ENCODE data around the gene MON1A. TPM values are rescaled to one million over a fixed set of nuclear protein-coding genes. Genes with fewer than 3 reads are reported as not detected.
"Not testable (repeated sequence)": the region's sequence is repeated elsewhere in the genome, so short reads cannot be mapped to it uniquely, and the experiment has no call there.

Gene MON1A
- total and polyA plus RNA-seq, 10 of the 15 experiments (the other 5 are each of a cell fraction or from before 2014, with no cell fraction given), result 1.3 to 10.5 (median 7.7) TPM

- Histone ChIP-seq H3K27ac (ENCODE audit: control insufficient read depth, insufficient read depth) (peak overlapping the region; percentile 52; the same call in 1 of the 2 replicates), H3K4me3 (peak overlapping the region; percentile 60; the same call in 1 of the 2 replicates), H3K4me2 (ENCODE audit: control insufficient read depth, insufficient read depth) (peak overlapping the region; percentile 51), H3K4me1 (ENCODE audit: control insufficient read depth, insufficient read depth, low read length) (peaks cover 25% of the 10 kb centered on the region)
- DNase-seq (ENCODE audit: low read depth, low spot score); H4K20me1 ChIP-seq (ENCODE audit: control insufficient read depth, insufficient read depth); H2AFZ ChIP-seq (ENCODE audit: control insufficient read depth, low read depth, low read length); H3K79me2 ChIP-seq (ENCODE audit: control insufficient read depth, insufficient read depth, low read length); ATAC-seq; intact Hi-C loops (cut with micrococcal nuclease; ENCODE audit: unreplicated experiment); H3K9me3 ChIP-seq (replicated peaks; ENCODE audit: control insufficient read depth, insufficient read depth, low read length); H3K27me3 ChIP-seq (replicated peaks in 1 of 2; ENCODE audit: control insufficient read depth in 2 of 2, insufficient read depth in 2 of 2, low read length in 1 of 2); H3K9ac ChIP-seq (ENCODE audit: control insufficient read depth, insufficient read depth, low read length); H3K36me3 ChIP-seq (ENCODE audit: control insufficient read depth in 2 of 2, insufficient read depth in 2 of 2, low read length in 1 of 2); in situ Hi-C loops (cut with MboI); FAIRE-seq: not testable (repeated sequence)
- ChIA-PET SMC1A (ENCODE audit: uncharacterized antibody, unreplicated experiment) (interaction anchor here (0.7 to 1.4 kb wide), 2 partner anchors 65 to 100 kb away, joined by 4 read pairs; no protein-coding TSS in a partner anchor), POLR2A (interaction anchor here (0.6 kb wide), 1 partner anchor 65 kb away, joined by 3 read pairs; no protein-coding TSS in a partner anchor), RAD21 (ENCODE audit: unreplicated experiment) (interaction anchor here (2.5 to 3.3 kb wide), 2 partner anchors 65 to 101 kb away, joined by 19 to 33 read pairs; partner anchors contain the start of gene INKA1), CTCF (interaction anchor here (1.2 to 8.4 kb wide), 3 partner anchors 64 to 184 kb away, joined by 4 to 70 read pairs (median 59); partner anchors contain the start of gene INKA1)
- TSS peak; percentile 94 for BruUV-seq (replicated peaks)
- WGBS (ENCODE audit: insufficient coverage, insufficient replicate concordance, low lambda C conversion rate, missing lambda C conversion rate), result 93% methylated on average over 12 of the region's 13 CpGs
Measured at GRCh38 chr3:49904448-49904847, 25.2 kb downstream of the MON1A start.

GRCh38 chr3:49903451-49904424 lies 25.9 kb downstream of the MON1A start, which contains the start of gene MST1R:
Gene MST1R, minus strand, starts transcription at chr3:49903873. Its CDS starts 264 bp downstream, at chr3:49903609.
- peaks cover 25% of the 10 kb centered on the region for H3K4me1 ChIP-seq (ENCODE audit: control insufficient read depth, insufficient read depth, low read length)
- peak within 1 kb of the TSS; percentile 60 for H3K4me3 ChIP-seq
- TF ChIP-seq RB1 (IDR thresholded peaks at IDR 0.05; ENCODE audit: borderline replicate concordance), result peak; percentile 86; the same call in 1 of the 2 replicates
- TF ChIP-seq TCF12 (IDR thresholded peaks at IDR 0.05; ENCODE audit: low read depth, low read length), result 0 out of 2 replicates have a peak, but pooled peaks have one; percentile 50
- no peak for TF ChIP-seq ZSCAN29 (IDR thresholded peaks at IDR 0.05)
- no peak for TF ChIP-seq MAX (IDR thresholded peaks at IDR 0.05; ENCODE audit: low read depth, low read length)
- TF ChIP-seq BHLHE40 (IDR thresholded peaks at IDR 0.05; ENCODE audit: borderline replicate concordance in 1 of 2, low read depth in 2 of 2, low read length in 1 of 2), result peak; percentile 9 to 54; a peak in 1 of 4 replicates
- TF ChIP-seq CEBPB (IDR thresholded peaks at IDR 0.05; ENCODE audit: borderline replicate concordance in 1 of 2, low read depth in 2 of 2, low read length in 2 of 2), result no peak
- TF ChIP-seq DPF2 (IDR thresholded peaks at IDR 0.05), result no peak
- TF ChIP-seq ESRRA (IDR thresholded peaks at IDR 0.05; ENCODE audit: low read length), result no peak
- 0 out of 2 replicates have a peak, but pooled peaks have one; percentile 29 for TF ChIP-seq ZNF687 (IDR thresholded peaks at IDR 0.05)

More at GRCh38 chr3:49903451-49904424, 25.9 kb downstream of the MON1A start, which contains the start of gene MST1R:
- ChIA-PET POLR2A (interaction anchor here (0.6 to 1.4 kb wide), 2 partner anchors 7 to 65 kb away, joined by 3 to 4 read pairs; no protein-coding TSS in a partner anchor), RAD21 (ENCODE audit: unreplicated experiment) (interaction anchor here (2.5 to 3.3 kb wide), 2 partner anchors 65 to 101 kb away, joined by 13 to 19 read pairs; partner anchors contain the start of gene INKA1), CTCF (interaction anchor here (1.2 to 8.4 kb wide), 3 partner anchors 64 to 183 kb away, joined by 4 to 70 read pairs (median 59); partner anchors contain the start of gene INKA1), SMC1A (ENCODE audit: uncharacterized antibody, unreplicated experiment) (interaction anchor here (0.7 kb wide), 1 partner anchor 64 kb away, joined by 4 read pairs; no protein-coding TSS in a partner anchor)
- FAIRE-seq (no peak), ATAC-seq (peak; percentile 94), DNase-seq (ENCODE audit: low read depth, low spot score) (peak; percentile 28)
- intact Hi-C loops (cut with micrococcal nuclease; ENCODE audit: unreplicated experiment), result no loop called here
- BruUV-seq (replicated peaks), result TSS peak; percentile 82
- Histone ChIP-seq H3K79me2 (ENCODE audit: control insufficient read depth, insufficient read depth, low read length) (no peaks in the 10 kb centered on the region), H3K36me3 (ENCODE audit: control insufficient read depth in 2 of 2, insufficient read depth in 2 of 2, low read length in 1 of 2) (no peaks in the 10 kb centered on the region; a peak in 1 of 4 replicates), H3K27me3 (replicated peaks in 1 of 2; ENCODE audit: control insufficient read depth in 2 of 2, insufficient read depth in 2 of 2, low read length in 1 of 2) (no peaks in the 10 kb centered on the region), H3K9ac (ENCODE audit: control insufficient read depth, insufficient read depth, low read length) (peak within 1 kb of the TSS; percentile 47), H3K4me2 (ENCODE audit: control insufficient read depth, insufficient read depth) (peak within 1 kb of the TSS; percentile 51), H3K9me3 (replicated peaks; ENCODE audit: control insufficient read depth, insufficient read depth, low read length) (no peaks in the 10 kb centered on the region), H3K27ac (ENCODE audit: control insufficient read depth, insufficient read depth) (peak within 1 kb of the TSS; percentile 52), H4K20me1 (ENCODE audit: control insufficient read depth, insufficient read depth) (no peaks in the 10 kb centered on the region), H2AFZ (ENCODE audit: control insufficient read depth, low read depth, low read length) (peak within 1 kb of the TSS; percentile 55)
- in situ Hi-C loops (cut with MboI), result no loop called here
- 49% methylated on average over 51 of the region's 65 CpGs for WGBS (ENCODE audit: insufficient coverage, insufficient replicate concordance, low lambda C conversion rate, missing lambda C conversion rate)
